ENCODE measurements around the gene NUDT7. TPM values are rescaled to one million over a fixed set of nuclear protein-coding genes. Genes with fewer than 3 reads are reported as not detected.

NUDT7 gene
- total and polyA plus RNA-seq, 2 experiments from 2014 or later: 12.2 to 21.9 TPM

- H3K9me3 ChIP-seq (ENCODE audit: low read depth): no peaks in the 10 kb centered on the region
- H3K4me1 ChIP-seq (ENCODE audit: low read depth): no peaks in the 10 kb centered on the region
- DNase-seq (ENCODE audit: low read depth in 1 of 2, low spot score in 1 of 2): no peak
- no peak for TF ChIP-seq CTCF (IDR thresholded peaks at IDR 0.05; ENCODE audit: low read depth, low read length)
- H3K27me3 ChIP-seq: peaks cover 2% of the 10 kb centered on the region
- no peak overlapping the region for H3K4me3 ChIP-seq
- no peak overlapping the region for H3K27ac ChIP-seq
- no peaks in the 10 kb centered on the region for H3K36me3 ChIP-seq
These were observed 42.4 kb upstream of the NUDT7 start for GRCh38 chr16:77679901-77680300.

- Histone ChIP-seq H3K36me3 (no peaks in the 10 kb centered on the region), H3K4me1 (ENCODE audit: low read depth) (no peaks in the 10 kb centered on the region), H3K27me3 (no peaks in the 10 kb centered on the region), H3K27ac (no peak overlapping the region), H3K4me3 (no peak overlapping the region), H3K9me3 (ENCODE audit: low read depth) (no peaks in the 10 kb centered on the region)
- DNase-seq (ENCODE audit: low read depth in 1 of 2, low spot score in 1 of 2): no peak
- TF ChIP-seq CTCF (IDR thresholded peaks at IDR 0.05; ENCODE audit: low read depth, low read length): no peak
These were observed 41.8 kb upstream of the NUDT7 start for GRCh38 chr16:77680496-77680895.

- Histone ChIP-seq H3K4me1 (ENCODE audit: low read depth) (no peaks in the 10 kb centered on the region), H3K27me3 (no peaks in the 10 kb centered on the region), H3K36me3 (no peaks in the 10 kb centered on the region), H3K4me3 (no peak overlapping the region), H3K27ac (no peak overlapping the region), H3K9me3 (ENCODE audit: low read depth) (no peaks in the 10 kb centered on the region)
- TF ChIP-seq CTCF (IDR thresholded peaks at IDR 0.05; ENCODE audit: low read depth, low read length): no peak
- no peak for DNase-seq (ENCODE audit: low read depth in 1 of 2, low spot score in 1 of 2)
These were observed 39.7 kb upstream of the NUDT7 start for GRCh38 chr16:77682586-77682985.

GRCh38 chr16:77683397-77684180 is 38.7 kb upstream of the NUDT7 start:
- H3K4me1 ChIP-seq (ENCODE audit: low read depth): no peaks in the 10 kb centered on the region
- no peak overlapping the region for H3K27ac ChIP-seq
- no peak for DNase-seq (ENCODE audit: low read depth in 1 of 2, low spot score in 1 of 2)
- H3K9me3 ChIP-seq (ENCODE audit: low read depth): no peaks in the 10 kb centered on the region
- H3K4me3 ChIP-seq: no peak overlapping the region
- TF ChIP-seq CTCF (IDR thresholded peaks at IDR 0.05; ENCODE audit: low read depth, low read length): no peak
- H3K27me3 ChIP-seq: no peaks in the 10 kb centered on the region
- H3K36me3 ChIP-seq: no peaks in the 10 kb centered on the region

- Histone ChIP-seq H3K36me3 (no peaks in the 10 kb centered on the region), H3K4me1 (ENCODE audit: low read depth) (no peaks in the 10 kb centered on the region), H3K27me3 (no peaks in the 10 kb centered on the region), H3K27ac (no peak overlapping the region), H3K4me3 (no peak overlapping the region), H3K9me3 (ENCODE audit: low read depth) (no peaks in the 10 kb centered on the region)
- TF ChIP-seq CTCF (IDR thresholded peaks at IDR 0.05; ENCODE audit: low read depth, low read length): no peak
- no peak for DNase-seq (ENCODE audit: low read depth in 1 of 2, low spot score in 1 of 2)
These were observed 38.2 kb upstream of the NUDT7 start for GRCh38 chr16:77684181-77684526.

Measured in cardiac muscle cell (in vitro differentiated cells and primary cell).